ENCODE data around the gene SPINK5.
A peak's percentile ranks its signal among the peaks of the same experiment; 100 is the strongest.

The SPINK5 gene

GRCh38 chr5:148179234-148179824, 115.5 kb downstream of the SPINK5 start:
- DNase-seq = peak; percentile 71

- DNase-seq = no peak
Observed at GRCh38 chr5:148186248-148187003, 122.6 kb downstream of the SPINK5 start.

Data from NCI-H82 (cell line).